ENCODE results near the gene HDAC8.
A peak's percentile ranks its signal among the peaks of the same experiment; 100 is the strongest.

The HDAC8 gene

DNA sequence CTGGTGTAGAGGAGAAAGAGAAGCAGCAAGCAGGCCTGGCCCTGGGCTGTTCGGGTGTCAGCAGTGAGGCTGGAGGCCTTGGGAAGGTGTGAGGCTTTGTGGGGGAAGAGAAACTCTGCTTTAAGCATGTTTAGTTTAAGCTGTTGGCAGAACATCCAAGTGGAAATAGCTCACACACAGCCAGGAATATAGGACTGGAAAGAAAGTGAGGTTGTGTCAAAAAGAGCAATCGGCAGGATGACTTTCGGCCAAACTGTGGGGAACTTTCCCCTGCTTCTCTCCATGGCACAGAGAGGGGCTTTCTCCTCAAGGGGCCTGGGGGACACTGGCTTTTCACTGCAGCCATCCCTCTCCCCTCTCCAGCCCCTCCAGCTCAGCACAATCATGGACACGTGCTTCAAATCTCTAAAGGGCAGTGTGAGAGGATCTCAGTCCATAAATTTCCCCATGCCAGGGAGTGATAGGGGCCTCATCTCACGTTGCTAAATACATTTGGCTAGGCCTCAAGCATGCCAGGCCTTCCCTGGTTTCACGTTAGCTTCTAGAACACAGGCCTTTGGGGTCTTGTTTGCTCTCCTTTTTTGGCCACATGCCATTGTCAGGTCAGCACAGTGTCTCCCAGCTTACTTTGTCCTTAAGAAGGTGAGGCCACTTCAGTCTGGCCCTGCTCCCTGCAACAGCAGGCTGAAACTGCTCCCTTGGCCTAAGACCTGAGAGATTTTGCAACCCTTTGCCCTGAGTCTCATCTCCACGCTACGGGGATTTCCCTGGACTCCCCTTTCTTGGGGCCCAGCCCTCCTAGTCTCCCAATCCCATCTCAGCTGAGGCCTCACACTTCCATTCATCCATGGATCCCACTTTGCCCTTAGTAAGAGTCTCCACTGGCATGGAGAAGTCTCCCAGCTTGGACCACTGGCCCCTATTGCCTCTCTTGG is 258.7 kb downstream of the HDAC8 start:
- DNase-seq = no peak

DNA sequence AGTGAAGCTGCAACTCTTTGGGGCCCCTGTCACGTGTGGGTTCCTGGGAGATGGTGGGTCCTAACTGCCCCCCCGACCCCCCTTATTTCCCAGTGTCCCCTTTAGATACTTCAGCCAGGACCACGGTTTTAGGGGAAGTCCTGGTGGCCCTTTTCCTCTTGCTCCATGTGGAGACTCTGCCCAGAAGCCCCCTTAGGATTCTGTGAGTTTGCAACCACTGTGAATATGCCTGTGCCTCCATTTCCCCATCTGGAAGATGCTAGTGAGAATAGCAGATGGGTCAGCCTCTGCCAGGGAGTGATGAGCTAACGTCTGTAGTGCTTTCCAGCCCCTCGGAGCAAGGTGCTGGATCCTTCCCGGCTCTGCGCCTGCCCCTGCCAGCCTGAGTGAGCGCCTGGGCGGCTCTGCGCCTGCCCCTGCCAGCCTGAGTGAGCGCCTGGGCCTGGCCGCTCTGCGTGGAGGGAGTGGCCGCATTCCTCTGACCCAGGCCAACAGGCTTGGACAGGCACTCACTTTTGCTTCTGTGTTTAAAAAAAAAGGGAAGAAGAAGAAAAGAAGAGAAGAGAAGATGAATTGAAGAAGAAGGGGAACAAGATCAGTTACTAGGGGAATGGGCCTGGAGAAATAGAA is 260.2 kb downstream of the HDAC8 start:
- DNase-seq = no peak

DNA sequence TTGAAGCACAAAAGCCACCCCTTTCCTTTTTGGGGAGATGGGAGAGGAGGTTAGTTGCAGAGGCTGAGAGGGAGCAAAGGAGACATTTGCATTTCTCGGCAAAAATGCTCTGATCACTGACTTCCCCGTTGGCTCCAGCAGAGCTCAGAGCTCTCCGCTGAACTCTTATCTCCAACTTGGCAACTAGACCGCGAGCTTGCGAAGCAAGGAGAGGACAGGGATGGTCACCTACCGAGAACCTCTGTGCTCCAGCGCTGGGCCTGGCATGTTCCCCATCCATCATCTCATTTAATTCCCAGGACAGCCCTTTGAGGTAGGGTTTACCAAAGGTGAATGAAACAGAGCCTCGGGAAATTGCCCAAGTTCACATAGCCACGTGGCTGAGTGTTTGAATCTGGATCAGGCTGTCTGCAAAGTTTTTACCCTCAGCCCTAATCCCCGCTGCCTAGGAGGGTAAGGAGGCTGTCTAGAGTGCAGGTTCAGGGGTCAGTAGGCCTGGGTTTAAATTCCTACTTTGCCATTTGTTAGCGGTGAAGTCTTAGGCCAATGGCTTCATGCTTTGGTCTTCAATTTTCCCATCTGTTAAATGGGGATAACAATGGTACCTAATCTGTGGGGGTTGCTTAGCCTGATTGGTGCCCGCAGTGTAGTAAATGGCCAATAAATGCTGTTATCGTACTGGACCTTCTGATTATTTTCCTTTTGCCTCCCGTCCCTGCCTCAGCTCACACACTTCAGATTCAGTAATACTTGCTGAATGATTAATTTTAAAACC is 263.2 kb downstream of the HDAC8 start:
- no peak for DNase-seq

DNA sequence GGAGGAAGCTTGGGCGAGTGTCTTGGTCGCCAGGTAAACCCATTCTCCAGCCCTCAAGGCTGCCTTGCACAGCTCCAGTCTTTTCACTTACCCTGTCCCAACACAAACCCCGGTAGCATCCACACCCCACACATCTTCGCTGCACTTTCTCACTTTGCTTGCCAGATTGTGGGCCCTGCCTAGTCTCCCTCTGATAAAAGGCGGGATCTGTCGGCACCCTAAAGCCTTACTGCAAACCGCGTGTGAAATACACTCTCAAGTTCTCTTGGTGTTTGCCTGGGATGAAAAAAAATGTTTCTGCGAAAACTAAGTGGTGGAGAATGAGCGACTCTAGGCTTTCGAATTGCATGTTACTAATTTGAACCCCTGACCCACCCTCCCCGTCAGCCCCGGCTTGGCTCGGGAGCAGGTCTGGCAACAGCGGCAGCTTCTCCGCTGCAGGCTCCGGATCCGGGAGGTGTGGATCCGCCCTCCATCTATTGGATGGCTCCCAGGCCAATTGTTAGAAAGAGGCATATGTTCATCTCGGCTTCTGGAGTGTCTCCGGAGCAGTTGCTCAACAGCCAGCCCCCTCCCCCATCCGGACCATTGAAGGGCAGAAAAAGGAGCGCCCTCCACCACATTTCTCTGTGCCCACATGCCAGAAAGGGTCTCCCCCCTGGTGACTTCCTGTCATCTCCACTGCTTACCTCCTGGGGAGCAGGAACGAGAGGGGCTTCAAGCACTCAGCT is 263.9 kb downstream of the HDAC8 start:
- DNase-seq = peak; percentile 26

DNA sequence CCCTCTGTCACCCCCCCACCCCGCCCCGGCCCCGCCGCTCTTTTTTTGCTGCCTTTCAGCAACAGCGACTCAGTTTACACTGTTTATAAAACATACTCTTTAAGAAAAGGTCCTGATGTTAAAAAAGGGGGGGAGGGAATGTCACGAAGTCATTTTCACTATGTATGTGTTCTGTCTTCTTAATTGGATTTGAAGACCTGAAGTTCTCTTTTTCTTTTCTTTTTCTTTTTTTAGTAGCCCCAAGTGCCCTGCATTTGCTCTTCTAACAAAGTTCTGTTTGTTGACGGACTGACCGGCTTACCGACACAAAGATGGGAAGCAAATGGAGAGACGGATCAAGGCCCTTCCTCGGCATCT is 264.5 kb downstream of the HDAC8 start:
- no peak for DNase-seq

DNA sequence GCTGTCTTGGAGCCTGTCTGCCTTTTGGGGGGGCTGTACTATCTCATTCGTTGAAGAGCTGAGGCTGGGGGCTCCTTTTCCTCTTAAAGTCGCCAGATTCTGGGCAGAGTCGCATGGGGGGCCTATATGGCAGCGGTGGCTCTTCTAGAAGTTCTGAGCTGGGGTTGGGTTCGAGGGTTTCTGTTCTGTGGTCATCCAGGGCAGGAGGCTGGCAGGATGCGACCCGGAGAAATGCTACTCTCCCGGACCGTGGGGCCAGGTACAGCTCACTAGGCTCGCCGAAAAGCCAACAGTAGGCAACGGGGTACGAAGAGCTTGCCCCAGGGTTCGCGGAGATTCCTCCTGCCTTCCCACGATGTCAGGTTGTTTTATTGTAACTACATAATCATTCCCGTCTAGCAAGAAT is 265.0 kb downstream of the HDAC8 start:
- DNase-seq = no peak

DNA sequence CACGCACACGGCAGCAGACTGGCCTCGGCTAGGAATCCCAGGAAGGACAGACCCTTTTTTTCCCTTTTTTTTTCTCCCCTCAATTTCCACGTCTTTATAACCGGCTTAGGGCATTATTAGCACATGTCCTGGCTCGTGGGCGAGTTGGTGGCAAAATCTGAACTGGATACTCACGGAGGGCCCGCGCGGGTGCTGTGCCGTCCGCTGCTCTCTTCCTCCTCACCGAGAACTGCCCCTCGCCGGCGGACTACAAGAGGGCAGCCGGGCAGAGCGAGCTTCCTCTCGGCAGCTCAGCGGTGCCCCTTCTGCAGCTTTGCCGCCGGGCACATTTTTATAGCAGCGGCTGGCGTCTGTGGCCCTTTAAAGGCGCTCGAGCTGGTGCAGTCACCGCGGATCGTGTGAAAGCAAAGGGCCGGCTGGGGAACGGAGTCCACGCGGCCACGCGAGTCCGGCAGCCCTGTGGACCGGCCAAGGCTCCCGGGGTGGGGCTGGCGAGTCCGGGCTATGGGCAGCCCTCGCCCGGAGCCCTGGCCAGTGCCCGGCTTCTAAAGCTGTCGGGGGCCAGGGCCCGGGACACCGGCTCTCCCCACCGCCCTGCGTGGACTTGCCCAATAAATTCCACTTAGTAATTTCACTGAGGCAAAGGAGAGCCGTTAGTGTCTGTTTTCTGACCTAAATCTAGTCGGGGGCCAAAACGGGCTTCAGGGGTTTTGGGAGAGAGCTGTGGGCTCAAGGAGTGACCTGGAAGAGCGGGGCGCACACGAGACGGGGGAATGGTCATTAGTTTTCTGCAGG is 265.6 kb downstream of the HDAC8 start:
- DNase-seq = peak; percentile 60

DNA sequence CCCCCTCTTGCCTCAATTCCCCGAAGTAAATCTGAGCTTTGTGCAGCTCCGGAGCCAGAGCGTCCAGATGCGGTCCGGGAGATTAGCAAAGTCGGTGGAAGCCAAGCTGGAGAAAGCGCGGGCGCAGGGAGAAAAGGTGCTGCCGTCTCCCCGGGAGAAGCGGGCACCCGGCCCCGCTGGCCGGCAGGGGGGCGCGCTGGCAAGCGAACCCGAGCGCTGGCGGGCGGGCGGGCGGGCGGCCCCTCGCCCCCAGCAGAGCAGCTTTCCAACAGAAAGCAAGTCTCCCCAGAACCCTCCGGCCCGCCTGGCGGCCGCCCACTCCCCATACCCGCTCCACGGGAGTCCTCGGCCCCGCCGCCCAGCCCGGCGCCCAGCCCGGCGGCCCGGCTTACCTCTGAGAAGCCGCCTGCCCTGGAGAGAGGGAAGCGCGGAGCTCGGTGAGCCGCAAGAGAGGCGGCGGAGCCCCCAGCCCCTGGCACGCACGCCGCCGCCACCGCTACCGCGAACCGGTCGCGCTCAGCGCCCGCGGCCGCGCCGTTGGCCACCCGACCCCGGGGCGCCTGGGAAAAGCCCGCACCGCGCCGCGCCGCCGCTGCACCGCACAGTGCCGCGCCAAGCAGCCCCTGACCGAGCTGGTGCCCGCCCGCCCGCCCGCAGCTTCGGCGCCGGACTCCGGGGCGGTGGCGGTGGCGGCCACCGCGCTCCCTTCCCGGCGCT is 266.4 kb downstream of the HDAC8 start:
- DNase-seq = no peak

DNA sequence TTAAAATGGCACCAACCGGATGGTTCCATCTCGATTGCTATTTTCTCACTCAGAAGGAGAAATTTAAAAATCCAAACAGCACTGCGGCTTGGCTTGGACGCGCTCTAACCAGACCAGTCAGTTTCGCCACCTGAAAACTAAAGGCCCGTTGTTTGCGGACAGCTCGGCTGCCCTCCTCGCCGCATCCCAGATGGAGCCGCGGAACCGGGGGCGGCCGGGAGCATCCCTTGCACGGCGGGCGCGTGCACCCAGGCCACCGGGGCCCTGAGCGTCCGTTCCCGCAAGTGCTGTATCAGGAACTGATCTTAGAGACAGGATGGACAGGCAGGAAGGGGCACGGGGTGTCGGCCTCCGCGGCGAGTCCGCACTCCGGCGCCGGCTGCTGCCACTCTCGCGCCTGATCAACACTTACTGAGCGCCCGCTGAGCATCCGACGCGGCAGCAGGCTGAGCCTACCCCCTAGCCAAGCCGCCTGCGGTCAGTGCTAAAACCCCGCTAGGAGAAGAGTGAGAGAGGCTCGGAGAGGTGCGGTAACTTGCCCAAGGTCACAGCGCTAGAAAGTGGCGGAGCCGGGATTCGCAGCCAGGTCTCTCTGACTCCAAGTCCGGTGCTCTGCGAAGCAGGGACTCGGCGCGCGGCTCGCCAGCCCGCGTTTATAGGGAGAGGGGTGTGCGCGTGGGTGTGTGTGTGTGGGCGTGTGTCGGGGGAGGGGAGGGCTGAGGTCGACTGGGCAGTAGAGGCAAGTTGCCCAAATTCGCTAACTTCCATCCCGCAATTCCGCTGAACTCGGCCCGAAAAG is 267.2 kb downstream of the HDAC8 start, which contains the start of gene CITED1:
TSS of gene CITED1 (minus strand) at position 629 of the 799 bp plus-strand sequence. CDS start 3,045 bp downstream, outside the sequence.
- DNase-seq = no peak

DNA sequence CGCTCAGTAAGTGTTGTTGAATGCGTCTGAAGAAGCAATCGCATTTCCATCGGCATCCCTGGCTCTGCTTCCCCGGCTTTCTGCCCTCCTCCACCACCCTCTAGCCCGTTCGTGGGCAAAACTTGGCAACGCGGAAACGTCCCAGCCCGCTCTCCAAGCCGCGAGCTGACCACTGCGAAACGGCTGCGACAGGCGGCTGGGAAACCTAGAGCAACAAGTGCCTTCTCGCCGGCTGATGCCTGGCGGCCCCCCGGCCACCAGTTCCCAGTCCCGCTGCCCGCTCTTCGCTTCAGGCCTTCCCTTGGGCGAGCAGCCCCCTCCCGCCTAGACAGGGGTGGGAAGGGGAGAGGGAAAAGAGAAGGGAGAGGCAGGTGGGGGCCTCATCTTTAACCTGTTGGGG is 267.8 kb downstream of the HDAC8 start:
- DNase-seq = no peak

DNA sequence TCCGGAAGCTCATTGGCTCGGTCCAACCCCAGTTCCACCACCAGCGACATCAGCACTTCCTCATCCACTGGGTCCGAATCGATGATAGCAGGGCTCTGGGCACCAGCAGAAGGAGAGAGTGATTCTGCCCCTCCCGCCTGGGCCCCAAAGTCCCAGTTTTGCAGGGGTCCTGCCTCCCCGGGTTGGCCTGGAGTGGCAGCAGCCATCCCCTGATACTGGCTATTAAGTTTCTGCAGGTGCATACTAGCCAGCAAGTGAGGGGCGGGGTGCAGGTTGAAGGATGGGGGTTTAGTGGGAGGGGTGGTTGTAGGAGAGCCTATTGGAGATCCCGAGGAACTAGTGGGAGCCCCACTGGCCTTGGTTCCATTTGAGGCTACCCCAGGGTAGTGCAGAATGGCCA is 270.9 kb downstream of the HDAC8 start:
- DNase-seq = no peak

DNA sequence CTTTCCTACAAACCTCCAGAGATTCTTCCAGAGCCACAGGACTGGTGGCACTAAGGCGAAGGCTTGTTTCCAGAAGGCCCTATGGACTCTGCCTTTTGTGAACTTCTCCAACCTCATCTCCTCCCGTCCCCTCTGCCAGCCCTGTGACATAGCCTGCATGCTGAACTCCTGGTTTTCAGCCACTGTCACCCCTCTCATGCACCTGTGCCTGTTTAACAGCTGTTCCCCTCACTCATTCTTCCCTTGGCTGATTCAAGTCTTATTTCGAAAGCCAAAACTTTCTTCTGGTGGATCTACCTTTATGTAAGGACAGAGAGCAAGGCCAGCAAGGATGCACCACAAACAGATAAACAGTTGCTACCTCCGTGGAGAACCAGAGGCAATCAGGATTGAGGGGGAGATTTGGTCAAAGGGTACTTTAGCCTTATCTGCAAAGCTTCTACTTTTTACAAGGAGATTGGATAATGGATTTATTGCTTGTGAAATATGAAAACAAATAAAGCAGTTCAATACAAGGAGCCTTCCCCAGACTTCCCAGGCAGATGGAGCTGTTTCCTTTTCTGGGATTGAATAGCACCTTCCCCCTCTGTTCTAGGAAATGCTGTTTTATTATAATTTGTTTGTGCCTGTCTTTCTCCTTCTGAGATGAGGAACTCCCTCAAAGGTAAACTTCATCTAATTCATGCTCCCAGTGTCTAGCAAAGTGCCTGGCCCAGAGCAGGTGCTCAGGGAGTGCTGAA is 272.6 kb downstream of the HDAC8 start:
- DNase-seq = no peak

DNA sequence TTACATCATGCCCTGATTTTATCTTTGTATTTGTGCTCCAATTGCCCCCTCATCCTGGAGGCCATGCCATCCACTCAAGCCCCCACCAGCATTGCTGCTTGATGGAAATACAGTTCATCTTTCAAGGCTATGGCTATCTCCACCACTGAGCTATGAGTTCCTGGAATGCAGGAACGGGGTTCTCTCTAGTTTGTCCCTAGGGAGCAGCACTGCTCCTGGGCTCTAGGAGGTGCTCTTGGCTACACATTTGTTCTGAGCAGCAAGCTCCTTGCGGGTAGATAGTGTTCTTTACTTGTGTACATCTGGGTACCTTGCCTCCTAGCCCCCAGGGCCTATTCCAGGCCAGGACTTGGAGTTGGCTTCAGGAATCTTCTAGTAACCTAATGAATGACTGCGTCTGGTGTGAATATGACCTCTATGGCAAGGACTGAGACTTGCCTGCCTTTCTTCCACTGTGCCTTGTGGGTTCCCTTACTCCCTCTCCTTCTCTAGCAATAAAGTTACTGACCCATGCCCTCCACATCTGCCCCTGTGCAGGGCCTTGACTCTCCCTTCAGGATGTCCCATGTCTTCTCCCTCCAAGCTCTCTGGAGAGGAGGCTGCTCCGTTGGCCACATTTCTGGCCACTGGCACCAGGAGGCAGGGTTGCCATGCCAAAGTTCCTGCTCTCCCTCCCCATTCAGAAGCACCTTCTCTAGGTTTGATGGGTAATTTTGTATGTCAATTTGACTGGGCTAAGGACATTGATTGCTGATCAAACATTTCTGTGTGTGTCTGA is 274.5 kb downstream of the HDAC8 start:
- peak; percentile 34 for DNase-seq

DNA sequence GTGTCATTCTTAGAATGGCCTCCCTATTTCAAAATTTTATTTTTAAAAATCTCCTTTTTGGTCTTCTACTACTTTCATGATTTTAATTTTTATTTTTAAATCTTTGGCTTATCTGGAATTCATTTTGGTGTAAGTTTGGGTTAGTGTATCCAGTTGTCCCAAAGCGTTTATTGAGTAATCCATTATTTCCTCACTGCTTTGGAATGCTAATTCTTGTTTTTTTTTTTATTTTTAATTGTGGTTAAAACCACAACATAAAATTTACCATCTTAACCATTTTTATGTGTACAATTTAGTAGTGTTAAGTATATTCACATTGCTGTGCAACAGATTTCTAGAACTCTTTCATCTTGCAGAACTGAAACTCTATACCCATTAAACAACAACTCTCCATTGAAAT is 275.7 kb downstream of the HDAC8 start:
- peak; percentile 25 for DNase-seq

DNA sequence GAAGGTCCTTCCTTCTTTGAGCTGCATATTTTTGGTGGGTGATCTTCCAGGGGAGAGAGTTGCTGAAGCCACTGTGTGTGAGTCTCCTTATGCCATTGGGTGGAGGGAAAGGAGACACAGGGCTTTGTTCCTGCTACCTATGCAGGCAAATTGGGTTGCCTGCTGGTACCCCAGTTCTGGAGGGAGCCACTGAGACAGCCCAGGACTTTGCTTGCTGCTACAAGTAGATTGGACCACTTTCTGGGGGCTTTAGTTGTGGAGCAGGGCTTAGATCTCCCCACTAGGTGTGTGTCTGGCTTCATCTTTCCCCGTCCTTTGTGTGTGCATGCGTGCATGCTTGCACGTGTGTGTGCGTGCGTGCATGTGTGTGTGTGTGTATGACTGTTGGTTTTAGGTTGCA is 276.9 kb downstream of the HDAC8 start:
- DNase-seq = no peak

DNA sequence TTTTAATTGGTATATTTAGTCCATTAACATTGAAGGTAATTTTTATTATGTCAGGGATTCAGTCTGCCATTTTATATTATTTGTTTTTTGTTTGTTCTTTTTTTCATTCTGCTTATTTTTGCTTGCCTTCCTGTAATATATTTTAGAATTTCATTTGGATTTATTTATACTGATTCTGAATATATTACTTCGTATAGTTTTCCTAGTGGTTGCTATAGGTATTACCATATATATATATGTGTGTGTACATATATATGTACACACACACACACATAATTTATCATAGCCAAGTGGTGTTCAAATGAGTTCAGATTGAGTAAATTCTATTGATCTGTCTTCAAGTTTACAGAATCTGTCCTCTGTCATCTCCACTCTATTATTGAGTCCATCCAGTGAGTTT is 278.1 kb downstream of the HDAC8 start:
- no peak for DNase-seq

DNA sequence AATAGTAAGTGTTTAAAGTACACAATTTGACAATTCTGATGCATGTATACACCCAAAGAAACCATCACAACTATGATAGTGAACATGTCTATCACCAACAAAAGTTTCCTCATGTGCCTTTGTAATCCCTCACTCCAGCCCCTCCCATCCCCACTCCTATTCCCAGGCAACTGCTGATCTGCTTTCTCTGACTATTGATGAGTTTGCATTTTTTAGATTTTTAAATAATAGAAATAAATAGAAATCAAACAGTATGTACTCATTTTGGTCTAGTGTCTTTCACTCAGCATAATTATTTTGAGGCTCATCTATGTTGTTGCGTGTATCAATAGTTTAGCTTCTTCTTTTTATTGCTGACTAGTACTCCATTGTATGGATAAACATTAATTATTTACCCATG is 290.3 kb downstream of the HDAC8 start:
- DNase-seq = no peak

DNA sequence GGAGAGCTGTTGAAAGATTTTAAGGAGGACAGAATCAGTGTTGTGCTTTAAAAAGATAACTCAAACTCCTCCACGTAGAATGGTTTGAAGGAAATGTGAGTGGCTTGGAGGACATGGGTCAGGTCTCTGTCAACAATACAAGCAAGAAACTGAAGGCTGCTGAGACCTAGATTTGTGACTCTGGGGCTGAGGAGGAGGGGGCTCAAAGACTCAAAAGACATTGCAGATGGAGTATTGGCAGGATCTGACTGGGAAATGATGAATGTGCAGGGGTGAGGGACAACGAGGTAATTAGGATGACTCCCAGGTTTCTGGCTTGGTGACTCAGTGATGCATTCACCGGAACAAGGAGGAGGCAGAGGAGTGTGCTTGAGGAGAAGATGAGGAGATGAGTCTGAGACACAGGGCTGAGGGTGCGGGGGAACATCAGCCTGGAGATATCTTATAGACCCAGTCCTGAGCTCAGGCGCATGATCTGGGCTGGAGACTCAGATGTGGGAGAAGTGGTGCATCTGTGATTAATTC is 292.3 kb downstream of the HDAC8 start:
- DNase-seq = peak; percentile 18
